ENCODE results near the gene MC2R. TPM values are rescaled to one million over a fixed set of nuclear protein-coding genes. Genes with fewer than 3 reads are reported as not detected.

The MC2R gene
- total RNA-seq, 1 donor from 2014 or later = not detected

- Mint-ChIP-seq H3K27me3 (ENCODE audit: unreplicated experiment) (no peaks in the 10 kb centered on the region), H3K4me3 (ENCODE audit: unreplicated experiment) (no peak overlapping the region), H3K27ac (ENCODE audit: unreplicated experiment) (no peak overlapping the region), H3K36me3 (ENCODE audit: unreplicated experiment) (no peaks in the 10 kb centered on the region), H3K9me3 (ENCODE audit: unreplicated experiment) (no peaks in the 10 kb centered on the region), H3K4me1 (ENCODE audit: low read depth, unreplicated experiment) (no peaks in the 10 kb centered on the region)
- TF ChIP-seq, protein P1, sequence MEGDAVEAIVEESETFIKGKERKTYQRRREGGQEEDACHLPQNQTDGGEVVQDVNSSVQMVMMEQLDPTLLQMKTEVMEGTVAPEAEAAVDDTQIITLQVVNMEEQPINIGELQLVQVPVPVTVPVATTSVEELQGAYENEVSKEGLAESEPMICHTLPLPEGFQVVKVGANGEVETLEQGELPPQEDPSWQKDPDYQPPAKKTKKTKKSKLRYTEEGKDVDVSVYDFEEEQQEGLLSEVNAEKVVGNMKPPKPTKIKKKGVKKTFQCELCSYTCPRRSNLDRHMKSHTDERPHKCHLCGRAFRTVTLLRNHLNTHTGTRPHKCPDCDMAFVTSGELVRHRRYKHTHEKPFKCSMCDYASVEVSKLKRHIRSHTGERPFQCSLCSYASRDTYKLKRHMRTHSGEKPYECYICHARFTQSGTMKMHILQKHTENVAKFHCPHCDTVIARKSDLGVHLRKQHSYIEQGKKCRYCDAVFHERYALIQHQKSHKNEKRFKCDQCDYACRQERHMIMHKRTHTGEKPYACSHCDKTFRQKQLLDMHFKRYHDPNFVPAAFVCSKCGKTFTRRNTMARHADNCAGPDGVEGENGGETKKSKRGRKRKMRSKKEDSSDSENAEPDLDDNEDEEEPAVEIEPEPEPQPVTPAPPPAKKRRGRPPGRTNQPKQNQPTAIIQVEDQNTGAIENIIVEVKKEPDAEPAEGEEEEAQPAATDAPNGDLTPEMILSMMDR (IDR thresholded peaks at IDR 0.05; ENCODE audit: partially characterized antibody, unreplicated experiment) = no peak
- no peak for DNase-seq
Measured at GRCh38 chr18:13900633-13901032, 14.7 kb downstream of the MC2R start.

- no peak overlapping the region for H3K27ac Mint-ChIP-seq (ENCODE audit: unreplicated experiment)
- no peaks in the 10 kb centered on the region for H3K9me3 Mint-ChIP-seq (ENCODE audit: unreplicated experiment)
- TF ChIP-seq, protein P1 (IDR thresholded peaks at IDR 0.05; ENCODE audit: partially characterized antibody, unreplicated experiment) = no peak
- no peaks in the 10 kb centered on the region for H3K36me3 Mint-ChIP-seq (ENCODE audit: unreplicated experiment)
- no peak overlapping the region for H3K4me3 Mint-ChIP-seq (ENCODE audit: unreplicated experiment)
- peaks cover 6% of the 10 kb centered on the region for H3K4me1 Mint-ChIP-seq (ENCODE audit: low read depth, unreplicated experiment)
- DNase-seq = no peak
- H3K27me3 Mint-ChIP-seq (ENCODE audit: unreplicated experiment) = no peaks in the 10 kb centered on the region
Measured at GRCh38 chr18:13895505-13896033, 19.8 kb downstream of the MC2R start.

- TF ChIP-seq, protein P1 (IDR thresholded peaks at IDR 0.05; ENCODE audit: partially characterized antibody, unreplicated experiment) = no peak
- Mint-ChIP-seq H3K4me1 (ENCODE audit: low read depth, unreplicated experiment) (peaks cover 6% of the 10 kb centered on the region), H3K27me3 (ENCODE audit: unreplicated experiment) (no peaks in the 10 kb centered on the region), H3K27ac (ENCODE audit: unreplicated experiment) (no peak overlapping the region), H3K9me3 (ENCODE audit: unreplicated experiment) (no peaks in the 10 kb centered on the region), H3K36me3 (ENCODE audit: unreplicated experiment) (no peaks in the 10 kb centered on the region), H3K4me3 (ENCODE audit: unreplicated experiment) (no peak overlapping the region)
- DNase-seq = no peak
Measured at GRCh38 chr18:13894531-13894930, 20.8 kb downstream of the MC2R start.

- no peak overlapping the region for H3K27ac Mint-ChIP-seq (ENCODE audit: unreplicated experiment)
- DNase-seq = no peak
- H3K27me3 Mint-ChIP-seq (ENCODE audit: unreplicated experiment) = no peaks in the 10 kb centered on the region
- H3K36me3 Mint-ChIP-seq (ENCODE audit: unreplicated experiment) = no peaks in the 10 kb centered on the region
- H3K4me3 Mint-ChIP-seq (ENCODE audit: unreplicated experiment) = no peak overlapping the region
- peaks cover under 1% of the 10 kb centered on the region for H3K9me3 Mint-ChIP-seq (ENCODE audit: unreplicated experiment)
- H3K4me1 Mint-ChIP-seq (ENCODE audit: low read depth, unreplicated experiment) = peaks cover 6% of the 10 kb centered on the region
- TF ChIP-seq, protein P1 (IDR thresholded peaks at IDR 0.05; ENCODE audit: partially characterized antibody, unreplicated experiment) = no peak
Measured at GRCh38 chr18:13893418-13893760, 21.9 kb downstream of the MC2R start.

- no peak overlapping the region for H3K4me3 Mint-ChIP-seq (ENCODE audit: unreplicated experiment)
- no peak overlapping the region for H3K27ac Mint-ChIP-seq (ENCODE audit: unreplicated experiment)
- peaks cover 2% of the 10 kb centered on the region for H3K27me3 Mint-ChIP-seq (ENCODE audit: unreplicated experiment)
- DNase-seq = no peak
- peaks cover 6% of the 10 kb centered on the region for H3K4me1 Mint-ChIP-seq (ENCODE audit: low read depth, unreplicated experiment)
- TF ChIP-seq, protein P1 (IDR thresholded peaks at IDR 0.05; ENCODE audit: partially characterized antibody, unreplicated experiment) = no peak
- peaks cover 4% of the 10 kb centered on the region for H3K9me3 Mint-ChIP-seq (ENCODE audit: unreplicated experiment)
- no peaks in the 10 kb centered on the region for H3K36me3 Mint-ChIP-seq (ENCODE audit: unreplicated experiment)
Measured at GRCh38 chr18:13892098-13892497, 23.2 kb downstream of the MC2R start.

All from glutamatergic neuron (in vitro differentiated cells).